ENCODE measurements around the gene CLCA4.

CLCA4 gene

GRCh38 chr1:86530211-86530845 is 16.6 kb upstream of the CLCA4 start:
- H3K9me3 ChIP-seq (ENCODE audit: control insufficient read depth in 2 of 2, low read length in 2 of 2) = no peaks in the 10 kb centered on the region
- H3K27ac ChIP-seq (ENCODE audit: low read length) = no peak overlapping the region
- H3K27me3 ChIP-seq (ENCODE audit: control insufficient read depth in 1 of 2, insufficient read depth in 2 of 2, low read length in 2 of 2) = no peaks in the 10 kb centered on the region
- H3K36me3 ChIP-seq (ENCODE audit: control insufficient read depth in 2 of 2, insufficient read depth in 2 of 2, low read length in 2 of 2) = no peaks in the 10 kb centered on the region
- H3K4me3 ChIP-seq (ENCODE audit: low read length in 2 of 2) = no peak overlapping the region
- no peak overlapping the region for H3K9ac ChIP-seq (ENCODE audit: low read length in 2 of 2)
- no peaks in the 10 kb centered on the region for H3K4me1 ChIP-seq (ENCODE audit: control insufficient read depth, insufficient read depth, low read length)

GRCh38 chr1:86537928-86538695 is 8.8 kb upstream of the CLCA4 start:
- no peak overlapping the region for H3K4me3 ChIP-seq (ENCODE audit: low read length in 2 of 2)
- H3K36me3 ChIP-seq (ENCODE audit: control insufficient read depth in 2 of 2, insufficient read depth in 2 of 2, low read length in 2 of 2) = no peaks in the 10 kb centered on the region
- no peaks in the 10 kb centered on the region for H3K4me1 ChIP-seq (ENCODE audit: control insufficient read depth, insufficient read depth, low read length)
- no peak overlapping the region for H3K27ac ChIP-seq (ENCODE audit: low read length)
- H3K27me3 ChIP-seq (ENCODE audit: control insufficient read depth in 1 of 2, insufficient read depth in 2 of 2, low read length in 2 of 2) = no peaks in the 10 kb centered on the region
- H3K9me3 ChIP-seq (ENCODE audit: control insufficient read depth in 2 of 2, low read length in 2 of 2) = no peaks in the 10 kb centered on the region
- H3K9ac ChIP-seq (ENCODE audit: low read length in 2 of 2) = no peak overlapping the region

GRCh38 chr1:86538775-86539174 is 8.1 kb upstream of the CLCA4 start:
- no peak overlapping the region for H3K9ac ChIP-seq (ENCODE audit: low read length in 2 of 2)
- H3K27ac ChIP-seq (ENCODE audit: low read length) = no peak overlapping the region
- no peaks in the 10 kb centered on the region for H3K9me3 ChIP-seq (ENCODE audit: control insufficient read depth in 2 of 2, low read length in 2 of 2)
- no peak overlapping the region for H3K4me3 ChIP-seq (ENCODE audit: low read length in 2 of 2)
- H3K27me3 ChIP-seq (ENCODE audit: control insufficient read depth in 1 of 2, insufficient read depth in 2 of 2, low read length in 2 of 2) = no peaks in the 10 kb centered on the region
- no peaks in the 10 kb centered on the region for H3K4me1 ChIP-seq (ENCODE audit: control insufficient read depth, insufficient read depth, low read length)
- no peaks in the 10 kb centered on the region for H3K36me3 ChIP-seq (ENCODE audit: control insufficient read depth in 2 of 2, insufficient read depth in 2 of 2, low read length in 2 of 2)

GRCh38 chr1:86541859-86542258 is 5.0 kb upstream of the CLCA4 start:
- H3K4me3 ChIP-seq (ENCODE audit: low read length in 2 of 2) = no peak overlapping the region
- no peaks in the 10 kb centered on the region for H3K27me3 ChIP-seq (ENCODE audit: control insufficient read depth in 1 of 2, insufficient read depth in 2 of 2, low read length in 2 of 2)
- H3K9me3 ChIP-seq (ENCODE audit: control insufficient read depth in 2 of 2, low read length in 2 of 2) = no peaks in the 10 kb centered on the region
- H3K9ac ChIP-seq (ENCODE audit: low read length in 2 of 2) = no peak overlapping the region
- H3K27ac ChIP-seq (ENCODE audit: low read length) = no peak overlapping the region
- no peaks in the 10 kb centered on the region for H3K36me3 ChIP-seq (ENCODE audit: control insufficient read depth in 2 of 2, insufficient read depth in 2 of 2, low read length in 2 of 2)
- H3K4me1 ChIP-seq (ENCODE audit: control insufficient read depth, insufficient read depth, low read length) = no peaks in the 10 kb centered on the region

GRCh38 chr1:86542631-86543030 is 4.2 kb upstream of the CLCA4 start:
- Histone ChIP-seq H3K36me3 (ENCODE audit: control insufficient read depth in 2 of 2, insufficient read depth in 2 of 2, low read length in 2 of 2) (no peaks in the 10 kb centered on the region), H3K9ac (ENCODE audit: low read length in 2 of 2) (no peak overlapping the region), H3K4me1 (ENCODE audit: control insufficient read depth, insufficient read depth, low read length) (no peaks in the 10 kb centered on the region), H3K27ac (ENCODE audit: low read length) (no peak overlapping the region), H3K27me3 (ENCODE audit: control insufficient read depth in 1 of 2, insufficient read depth in 2 of 2, low read length in 2 of 2) (no peaks in the 10 kb centered on the region), H3K9me3 (ENCODE audit: control insufficient read depth in 2 of 2, low read length in 2 of 2) (no peaks in the 10 kb centered on the region), H3K4me3 (ENCODE audit: low read length in 2 of 2) (no peak overlapping the region)

- Histone ChIP-seq H3K36me3 (ENCODE audit: control insufficient read depth in 2 of 2, insufficient read depth in 2 of 2, low read length in 2 of 2) (no peaks in the 10 kb centered on the region), H3K27me3 (ENCODE audit: control insufficient read depth in 1 of 2, insufficient read depth in 2 of 2, low read length in 2 of 2) (no peaks in the 10 kb centered on the region), H3K9me3 (ENCODE audit: control insufficient read depth in 2 of 2, low read length in 2 of 2) (no peaks in the 10 kb centered on the region), H3K27ac (ENCODE audit: low read length) (no peak overlapping the region), H3K9ac (ENCODE audit: low read length in 2 of 2) (no peak overlapping the region), H3K4me3 (ENCODE audit: low read length in 2 of 2) (no peak overlapping the region), H3K4me1 (ENCODE audit: control insufficient read depth, insufficient read depth, low read length) (no peaks in the 10 kb centered on the region)
Observed at GRCh38 chr1:86548839-86549238, 2.0 kb downstream of the CLCA4 start.

GRCh38 chr1:86551305-86551704 is 4.4 kb downstream of the CLCA4 start:
- Histone ChIP-seq H3K9ac (ENCODE audit: low read length in 2 of 2) (no peak overlapping the region), H3K4me1 (ENCODE audit: control insufficient read depth, insufficient read depth, low read length) (no peaks in the 10 kb centered on the region), H3K36me3 (ENCODE audit: control insufficient read depth in 2 of 2, insufficient read depth in 2 of 2, low read length in 2 of 2) (no peaks in the 10 kb centered on the region), H3K4me3 (ENCODE audit: low read length in 2 of 2) (no peak overlapping the region), H3K27ac (ENCODE audit: low read length) (no peak overlapping the region), H3K27me3 (ENCODE audit: control insufficient read depth in 1 of 2, insufficient read depth in 2 of 2, low read length in 2 of 2) (no peaks in the 10 kb centered on the region), H3K9me3 (ENCODE audit: control insufficient read depth in 2 of 2, low read length in 2 of 2) (no peaks in the 10 kb centered on the region)

GRCh38 chr1:86552376-86552775 is 5.5 kb downstream of the CLCA4 start:
- H3K27me3 ChIP-seq (ENCODE audit: control insufficient read depth in 1 of 2, insufficient read depth in 2 of 2, low read length in 2 of 2) = no peaks in the 10 kb centered on the region
- no peaks in the 10 kb centered on the region for H3K36me3 ChIP-seq (ENCODE audit: control insufficient read depth in 2 of 2, insufficient read depth in 2 of 2, low read length in 2 of 2)
- H3K9ac ChIP-seq (ENCODE audit: low read length in 2 of 2) = no peak overlapping the region
- H3K4me3 ChIP-seq (ENCODE audit: low read length in 2 of 2) = no peak overlapping the region
- H3K9me3 ChIP-seq (ENCODE audit: control insufficient read depth in 2 of 2, low read length in 2 of 2) = no peaks in the 10 kb centered on the region
- no peaks in the 10 kb centered on the region for H3K4me1 ChIP-seq (ENCODE audit: control insufficient read depth, insufficient read depth, low read length)
- H3K27ac ChIP-seq (ENCODE audit: low read length) = no peak overlapping the region

GRCh38 chr1:86557739-86558138 is 10.9 kb downstream of the CLCA4 start:
- H3K4me3 ChIP-seq (ENCODE audit: low read length in 2 of 2) = no peak overlapping the region
- H3K36me3 ChIP-seq (ENCODE audit: control insufficient read depth in 2 of 2, insufficient read depth in 2 of 2, low read length in 2 of 2) = no peaks in the 10 kb centered on the region
- H3K27ac ChIP-seq (ENCODE audit: low read length) = no peak overlapping the region
- no peaks in the 10 kb centered on the region for H3K4me1 ChIP-seq (ENCODE audit: control insufficient read depth, insufficient read depth, low read length)
- H3K27me3 ChIP-seq (ENCODE audit: control insufficient read depth in 1 of 2, insufficient read depth in 2 of 2, low read length in 2 of 2) = no peaks in the 10 kb centered on the region
- H3K9me3 ChIP-seq (ENCODE audit: control insufficient read depth in 2 of 2, low read length in 2 of 2) = no peaks in the 10 kb centered on the region
- no peak overlapping the region for H3K9ac ChIP-seq (ENCODE audit: low read length in 2 of 2)

- Histone ChIP-seq H3K4me3 (ENCODE audit: low read length in 2 of 2) (no peak overlapping the region), H3K9me3 (ENCODE audit: control insufficient read depth in 2 of 2, low read length in 2 of 2) (no peaks in the 10 kb centered on the region), H3K36me3 (ENCODE audit: control insufficient read depth in 2 of 2, insufficient read depth in 2 of 2, low read length in 2 of 2) (no peaks in the 10 kb centered on the region), H3K27me3 (ENCODE audit: control insufficient read depth in 1 of 2, insufficient read depth in 2 of 2, low read length in 2 of 2) (no peaks in the 10 kb centered on the region), H3K4me1 (ENCODE audit: control insufficient read depth, insufficient read depth, low read length) (no peaks in the 10 kb centered on the region), H3K27ac (ENCODE audit: low read length) (no peak overlapping the region), H3K9ac (ENCODE audit: low read length in 2 of 2) (no peak overlapping the region)
Observed at GRCh38 chr1:86563849-86564248, 17.0 kb downstream of the CLCA4 start.

- Histone ChIP-seq H3K9me3 (ENCODE audit: control insufficient read depth in 2 of 2, low read length in 2 of 2) (no peaks in the 10 kb centered on the region), H3K27ac (ENCODE audit: low read length) (no peak overlapping the region), H3K4me3 (ENCODE audit: low read length in 2 of 2) (no peak overlapping the region), H3K27me3 (ENCODE audit: control insufficient read depth in 1 of 2, insufficient read depth in 2 of 2, low read length in 2 of 2) (no peaks in the 10 kb centered on the region), H3K36me3 (ENCODE audit: control insufficient read depth in 2 of 2, insufficient read depth in 2 of 2, low read length in 2 of 2) (no peaks in the 10 kb centered on the region), H3K9ac (ENCODE audit: low read length in 2 of 2) (no peak overlapping the region), H3K4me1 (ENCODE audit: control insufficient read depth, insufficient read depth, low read length) (no peaks in the 10 kb centered on the region)
Observed at GRCh38 chr1:86567341-86567740, 20.5 kb downstream of the CLCA4 start.
